BE2C (cell line): ENCODE data around the gene TENM4.

Experiments used
- DNase-seq: peaks from one replicate; pipeline ENCODE4 v3.0.0-alpha.2; 2020
- H3K27me3 ChIP-seq: fragments of 250-450 bp; sonication (Bioruptor Pico); 2 replicates; pipeline ENCODE4 v1.5.1; 2020; ENCODE audit warnings: mild to moderate bottlenecking
- H3K36me3 ChIP-seq: fragments of 250-450 bp; sonication (Bioruptor Pico); 2 replicates; pipeline ENCODE4 v1.5.1; 2020; ENCODE audit warnings: mild to moderate bottlenecking
- H3K4me1 ChIP-seq: fragments of 250-450 bp; sonication (Bioruptor Pico); 2 replicates; pipeline ENCODE4 v1.5.1; 2020
- H3K4me3 ChIP-seq: 2 replicates; pipeline ENCODE4 v1.5.1; 2011; ENCODE audit warnings: low read depth, low read length
- H3K9me3 ChIP-seq: fragments of 250-450 bp; sonication (Bioruptor Pico); 2 replicates; pipeline ENCODE4 v1.5.1; 2020
- TF ChIP-seq, protein P1 (sequence below): IDR thresholded peaks from 2 replicates; pipeline ENCODE4 v1.5.1; 2012; ENCODE audit warnings: mild to moderate bottlenecking, low read depth, low read length

The TENM4 gene

DNA sequence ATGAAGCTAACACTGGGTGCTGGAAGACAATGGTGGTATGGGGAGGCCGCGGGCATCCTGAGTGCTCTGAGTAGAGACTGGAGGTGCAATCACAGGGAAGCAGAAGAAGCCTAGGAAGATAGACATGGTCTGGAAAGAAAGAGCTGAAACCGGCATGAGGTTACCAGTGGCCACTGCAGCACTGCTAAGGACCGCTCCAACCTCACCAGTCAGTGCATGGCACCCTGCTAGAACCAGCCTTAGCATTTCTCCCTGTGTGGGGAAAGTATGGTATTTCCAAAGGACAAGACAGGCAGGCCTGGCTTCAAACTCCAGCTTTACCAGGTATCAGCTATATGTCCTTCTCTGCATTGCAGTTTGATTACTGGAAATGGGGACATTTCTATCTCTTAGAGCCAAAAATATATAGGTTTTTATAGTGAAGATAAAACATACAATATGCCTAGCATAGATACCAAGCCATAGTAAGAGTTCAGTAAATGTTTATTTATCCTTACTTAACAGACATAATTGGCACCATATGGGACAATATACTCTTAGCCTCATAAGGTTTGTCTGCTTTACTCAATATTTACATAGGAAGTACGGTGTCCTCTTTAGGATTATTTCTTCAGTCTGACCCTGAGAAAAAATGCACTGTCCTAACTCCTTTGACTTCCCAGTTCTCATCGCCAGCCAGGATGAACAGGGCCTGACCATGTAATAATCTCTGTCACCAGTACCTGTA is 231.1 kb downstream of the TENM4 start:
- H3K27me3 ChIP-seq = no peaks in the 10 kb centered on the region
- H3K36me3 ChIP-seq = no peaks in the 10 kb centered on the region
- no peaks in the 10 kb centered on the region for H3K4me1 ChIP-seq
- H3K9me3 ChIP-seq = no peaks in the 10 kb centered on the region
- H3K4me3 ChIP-seq = no peak overlapping the region
- TF ChIP-seq, protein P1, sequence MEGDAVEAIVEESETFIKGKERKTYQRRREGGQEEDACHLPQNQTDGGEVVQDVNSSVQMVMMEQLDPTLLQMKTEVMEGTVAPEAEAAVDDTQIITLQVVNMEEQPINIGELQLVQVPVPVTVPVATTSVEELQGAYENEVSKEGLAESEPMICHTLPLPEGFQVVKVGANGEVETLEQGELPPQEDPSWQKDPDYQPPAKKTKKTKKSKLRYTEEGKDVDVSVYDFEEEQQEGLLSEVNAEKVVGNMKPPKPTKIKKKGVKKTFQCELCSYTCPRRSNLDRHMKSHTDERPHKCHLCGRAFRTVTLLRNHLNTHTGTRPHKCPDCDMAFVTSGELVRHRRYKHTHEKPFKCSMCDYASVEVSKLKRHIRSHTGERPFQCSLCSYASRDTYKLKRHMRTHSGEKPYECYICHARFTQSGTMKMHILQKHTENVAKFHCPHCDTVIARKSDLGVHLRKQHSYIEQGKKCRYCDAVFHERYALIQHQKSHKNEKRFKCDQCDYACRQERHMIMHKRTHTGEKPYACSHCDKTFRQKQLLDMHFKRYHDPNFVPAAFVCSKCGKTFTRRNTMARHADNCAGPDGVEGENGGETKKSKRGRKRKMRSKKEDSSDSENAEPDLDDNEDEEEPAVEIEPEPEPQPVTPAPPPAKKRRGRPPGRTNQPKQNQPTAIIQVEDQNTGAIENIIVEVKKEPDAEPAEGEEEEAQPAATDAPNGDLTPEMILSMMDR = no peak
- DNase-seq = peak; percentile 33

DNA sequence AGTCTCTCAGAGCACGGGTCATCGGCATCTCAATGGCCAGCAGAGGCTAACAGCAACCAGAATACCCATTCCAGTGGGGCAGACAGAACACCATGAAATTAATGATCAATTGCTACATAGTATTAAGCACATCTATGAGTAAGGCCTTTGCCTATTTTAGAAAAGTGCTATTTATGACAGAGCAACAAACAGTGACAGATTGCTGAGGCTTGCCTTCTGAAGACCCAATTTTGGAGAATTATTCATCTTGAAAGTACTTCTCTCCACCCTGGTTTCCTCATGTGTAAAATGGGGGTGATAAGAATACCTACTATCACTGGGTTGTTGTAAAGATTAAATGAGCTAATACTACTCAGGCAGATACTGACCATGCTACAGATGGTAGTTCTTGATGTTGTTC is 232.7 kb downstream of the TENM4 start:
- no peaks in the 10 kb centered on the region for H3K36me3 ChIP-seq
- H3K4me1 ChIP-seq = no peaks in the 10 kb centered on the region
- no peaks in the 10 kb centered on the region for H3K27me3 ChIP-seq
- TF ChIP-seq, protein P1 = no peak
- H3K4me3 ChIP-seq = no peak overlapping the region
- no peak for DNase-seq
- no peaks in the 10 kb centered on the region for H3K9me3 ChIP-seq

DNA sequence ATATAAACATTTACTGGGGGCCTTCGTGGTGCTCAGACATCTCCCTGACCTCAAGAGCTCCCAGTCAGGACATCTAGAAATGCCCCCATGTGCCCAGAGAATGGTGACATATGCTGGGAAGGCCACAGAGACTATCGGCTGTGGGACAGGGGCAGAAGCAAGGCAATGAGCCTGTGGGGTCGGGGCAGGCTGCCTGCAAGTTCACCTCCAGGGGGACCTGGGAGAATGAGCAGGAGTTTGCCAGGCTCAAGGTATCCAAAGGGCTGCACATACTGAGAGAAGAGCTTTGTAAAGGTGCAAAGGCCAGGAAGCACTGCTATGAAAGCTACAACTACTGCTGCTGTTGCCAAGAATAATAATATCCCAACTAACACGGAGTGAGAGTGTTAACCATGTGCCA is 233.9 kb downstream of the TENM4 start:
- Histone ChIP-seq H3K4me1 (no peaks in the 10 kb centered on the region), H3K9me3 (no peaks in the 10 kb centered on the region), H3K27me3 (no peaks in the 10 kb centered on the region), H3K4me3 (no peak overlapping the region), H3K36me3 (no peaks in the 10 kb centered on the region)
- TF ChIP-seq, protein P1 = no peak
- no peak for DNase-seq

DNA sequence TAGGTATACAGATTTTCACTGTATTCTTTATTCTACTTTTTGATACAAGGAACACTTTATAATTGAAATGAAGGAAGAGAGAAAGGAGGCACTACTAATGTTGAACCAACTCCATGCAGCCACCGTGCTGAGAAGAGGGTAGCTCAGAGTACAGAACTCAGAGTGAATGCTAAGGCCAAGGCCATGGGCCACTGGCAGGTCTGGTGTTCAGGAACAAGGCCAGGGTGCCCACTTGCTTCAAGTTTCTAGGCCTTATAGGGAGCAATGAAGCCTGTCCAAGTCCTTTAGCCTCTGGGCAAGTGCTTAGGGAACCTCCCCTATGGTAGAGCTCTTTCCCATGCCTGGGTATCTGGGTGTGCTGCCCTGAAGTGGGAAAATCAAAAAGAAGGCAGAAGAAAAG is 235.0 kb downstream of the TENM4 start:
- Histone ChIP-seq H3K36me3 (no peaks in the 10 kb centered on the region), H3K27me3 (no peaks in the 10 kb centered on the region), H3K4me1 (no peaks in the 10 kb centered on the region), H3K4me3 (no peak overlapping the region), H3K9me3 (no peaks in the 10 kb centered on the region)
- no peak for DNase-seq
- TF ChIP-seq, protein P1 = no peak

DNA sequence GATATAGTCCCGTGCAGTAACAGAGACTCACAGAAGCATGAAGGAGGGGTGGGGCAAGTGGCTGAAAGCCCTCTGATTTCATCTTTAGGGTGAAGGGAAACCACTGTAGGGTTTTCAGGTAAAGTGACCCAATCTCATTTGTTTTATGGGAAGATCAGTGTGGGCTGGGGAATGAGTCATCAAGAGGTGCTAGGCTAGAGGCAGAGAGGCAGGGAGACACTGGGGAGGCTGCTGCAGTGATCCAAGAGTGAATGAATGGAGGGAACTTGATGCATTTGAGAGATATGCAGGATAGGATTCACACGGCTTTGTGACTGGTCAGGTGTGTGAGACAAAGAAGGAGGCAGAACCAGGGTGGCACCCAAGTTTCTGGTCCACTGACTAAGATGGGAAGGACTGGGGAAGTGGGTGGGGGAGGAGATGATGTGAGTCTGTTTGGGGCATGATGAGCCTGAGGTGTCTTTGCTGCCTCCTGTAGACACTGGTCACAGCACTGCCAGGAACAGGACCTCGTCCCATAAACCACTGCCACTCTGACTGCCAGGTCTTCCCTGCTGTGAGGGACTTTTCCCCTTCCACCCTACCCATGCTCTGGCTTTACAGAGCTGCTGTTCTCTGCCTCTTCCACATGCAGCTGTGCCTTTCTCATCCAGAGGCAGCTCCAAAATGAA is 239.0 kb downstream of the TENM4 start:
- no peak for DNase-seq
- TF ChIP-seq, protein P1 = no peak
- no peaks in the 10 kb centered on the region for H3K9me3 ChIP-seq
- no peaks in the 10 kb centered on the region for H3K4me1 ChIP-seq
- H3K36me3 ChIP-seq = no peaks in the 10 kb centered on the region
- H3K4me3 ChIP-seq = no peak overlapping the region
- H3K27me3 ChIP-seq = no peaks in the 10 kb centered on the region

DNA sequence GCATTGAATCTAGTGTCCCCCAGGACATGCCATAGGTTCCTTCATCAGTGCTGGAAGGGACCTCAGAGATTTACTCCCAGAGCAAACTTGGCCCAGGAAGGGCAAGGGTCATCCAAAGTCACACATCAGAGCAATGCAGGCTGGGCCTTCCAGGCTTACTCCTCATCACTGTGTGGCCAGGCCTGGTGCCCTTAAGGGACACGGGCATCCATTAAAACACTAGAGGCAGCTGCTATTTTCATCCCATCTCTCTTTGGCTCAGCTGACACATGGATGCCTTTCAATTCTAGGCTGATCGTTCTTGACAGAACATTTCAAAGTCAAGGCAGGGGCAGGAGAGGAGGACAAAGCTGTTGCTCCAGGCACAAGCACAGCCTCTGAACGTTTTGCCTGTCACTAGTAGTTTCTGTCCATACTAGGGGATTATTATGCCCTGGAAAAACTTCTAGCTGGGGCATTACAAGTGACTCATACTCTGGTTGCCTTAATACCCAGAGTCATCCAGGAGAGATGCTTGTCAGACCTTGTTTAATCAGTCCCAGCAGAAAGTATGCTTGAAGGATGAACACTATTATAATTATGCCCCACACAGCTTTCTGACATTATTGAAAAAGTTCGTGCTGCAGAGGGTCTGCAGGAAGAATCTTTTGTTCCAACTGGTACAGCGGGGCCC is 240.3 kb downstream of the TENM4 start:
- DNase-seq = no peak
- H3K4me1 ChIP-seq = no peaks in the 10 kb centered on the region

More for the DNA sequence above, 240.3 kb downstream of the TENM4 start:
- H3K9me3 ChIP-seq = no peaks in the 10 kb centered on the region
- H3K27me3 ChIP-seq = no peaks in the 10 kb centered on the region
- no peak overlapping the region for H3K4me3 ChIP-seq
- TF ChIP-seq, protein P1 = no peak
- H3K36me3 ChIP-seq = no peaks in the 10 kb centered on the region
